DND-41 (cell line): ENCODE measurements around the gene MTA1.

Experiments used
- CTCF ChIP-seq: IDR thresholded peaks from 2 replicates; pipeline ENCODE4 v1.5.1; 2012; ENCODE audit warnings: borderline replicate concordance, low read length, moderate library complexity, mild to moderate bottlenecking; ENCODE audit not compliant: poor library complexity, severe bottlenecking; ENCODE audit errors: extremely low read depth
- EZH2 ChIP-seq: IDR thresholded peaks from 3 replicates; pipeline ENCODE4 v1.6.1; 2012; ENCODE audit warnings: borderline replicate concordance, low read depth, mild to moderate bottlenecking, moderate library complexity, low read length, inconsistent platforms; ENCODE audit not compliant: severe bottlenecking

- TF ChIP-seq CTCF (no peak), EZH2 (no peak)
These were observed 67.9 kb downstream of the MTA1 start for GRCh38 chr14:105487449-105487985.
